HG02970 (cell line): ENCODE data around the gene PIP5K1B.
"Not testable (repeated sequence)": the region's sequence is repeated elsewhere in the genome, so short reads cannot be mapped to it uniquely, and the experiment has no call there.

ENCODE experiments used
- ATAC-seq: cut with Tn5 transposase; IDR thresholded peaks from one replicate; pipeline ENCODE4 v1.9.1; 2021; ENCODE audit warnings: mild to moderate bottlenecking, moderate library complexity, moderate number of reproducible peaks; ENCODE audit not compliant: unreplicated experiment, low FRiP score

PIP5K1B gene

GRCh38 chr9:69046723-69047122 lies 341.7 kb downstream of the PIP5K1B start:
- ATAC-seq = no peak

GRCh38 chr9:69047371-69047770 lies 342.3 kb downstream of the PIP5K1B start:
- no peak for ATAC-seq

- ATAC-seq = no peak
Observed at GRCh38 chr9:69049094-69049493, 344.1 kb downstream of the PIP5K1B start.

- not testable (repeated sequence) for ATAC-seq
Observed at GRCh38 chr9:69050936-69051335, 345.9 kb downstream of the PIP5K1B start.

- no peak for ATAC-seq
Observed at GRCh38 chr9:69054989-69055388, 349.9 kb downstream of the PIP5K1B start.

GRCh38 chr9:69056191-69056815 lies 351.3 kb downstream of the PIP5K1B start:
- no peak for ATAC-seq

GRCh38 chr9:69058101-69058500 lies 353.1 kb downstream of the PIP5K1B start:
- ATAC-seq = no peak
